Measurements from ENCODE around the gene PDE4A. TPM values are rescaled to one million over a fixed set of nuclear protein-coding genes. Genes with fewer than 3 reads are reported as not detected.
A peak's percentile ranks its signal among the peaks of the same experiment; 100 is the strongest.

Gene PDE4A
- total and polyA plus RNA-seq, 2 of the 13 experiments (the other 11 are each of a cell fraction or from before 2014, with no cell fraction given), result 1.1 to 4.1 TPM

GRCh38 chr19:10416380-10417257 lies 3.7 kb upstream of the PDE4A start (continued):
- TF ChIP-seq ZNF841 (CRISPR knock-in tag; IDR thresholded peaks at IDR 0.05; ENCODE audit: borderline replicate concordance), result no peak
- no peak for TF ChIP-seq KLF9 (CRISPR knock-in tag; IDR thresholded peaks at IDR 0.05; ENCODE audit: low read depth)
- peak; percentile 80; the same call in 1 of the 2 replicates for TF ChIP-seq TARDBP (CRISPR knock-in tag; IDR thresholded peaks at IDR 0.05)
- TF ChIP-seq SAP130 (CRISPR knock-in tag; IDR thresholded peaks at IDR 0.05; ENCODE audit: low read depth), result peak; percentile 83
- TF ChIP-seq CSRNP1 (CRISPR knock-in tag; IDR thresholded peaks at IDR 0.05), result peak; percentile 48
- TF ChIP-seq ZNF660 (CRISPR knock-in tag; IDR thresholded peaks at IDR 0.05; ENCODE audit: borderline replicate concordance, low read depth), result no peak
- peak; percentile 61 for TF ChIP-seq ZNF747 (CRISPR knock-in tag; IDR thresholded peaks at IDR 0.05; ENCODE audit: borderline replicate concordance)
- TF ChIP-seq GPBP1L1 (CRISPR knock-in tag; IDR thresholded peaks at IDR 0.05), result no peak
- TF ChIP-seq ZNF703 (CRISPR knock-in tag; IDR thresholded peaks at IDR 0.05; ENCODE audit: borderline replicate concordance), result no peak
- no peak for TF ChIP-seq GLMP (CRISPR knock-in tag; IDR thresholded peaks at IDR 0.05; ENCODE audit: borderline replicate concordance)
- peak; percentile 39; the same call in 1 of the 2 replicates for TF ChIP-seq STAT6 (CRISPR knock-in tag; IDR thresholded peaks at IDR 0.05; ENCODE audit: borderline replicate concordance)
- no peak for TF ChIP-seq FOSL1 (CRISPR knock-in tag; IDR thresholded peaks at IDR 0.05; ENCODE audit: borderline replicate concordance)
- peak; percentile 57; the same call in 1 of the 2 replicates for TF ChIP-seq KLF11 (CRISPR knock-in tag; IDR thresholded peaks at IDR 0.05)
- TF ChIP-seq ZSCAN12 (CRISPR knock-in tag; IDR thresholded peaks at IDR 0.05), result peak; percentile 87; the same call in 1 of the 2 replicates
- peak; percentile 100 for TF ChIP-seq RFX3 (CRISPR knock-in tag; IDR thresholded peaks at IDR 0.05)
- peak; percentile 51 for TF ChIP-seq ZNF143 (CRISPR knock-in tag; IDR thresholded peaks at IDR 0.05)
- TF ChIP-seq ZSCAN22 (CRISPR knock-in tag; IDR thresholded peaks at IDR 0.05), result no peak
- peak; percentile 42; the same call in 1 of the 2 replicates for TF ChIP-seq NFYC (CRISPR knock-in tag; IDR thresholded peaks at IDR 0.05)
- TF ChIP-seq PAWR (CRISPR knock-in tag; IDR thresholded peaks at IDR 0.05; ENCODE audit: borderline replicate concordance), result no peak
- 0 out of 2 replicates have a peak, but pooled peaks have one; percentile 45 for TF ChIP-seq BRD4 (CRISPR knock-in tag; IDR thresholded peaks at IDR 0.05)
- peak; percentile 65; the same call in 1 of the 2 replicates for TF ChIP-seq ZBTB2 (CRISPR knock-in tag; IDR thresholded peaks at IDR 0.05; ENCODE audit: low read depth)
